Activated CD8-positive, alpha-beta memory T cell treated with anti-CD3 and anti-CD28 coated beads, Interleukin-2, amount 50 U/mL, for 24 hours (primary cell): Measurements from ENCODE around the gene ZNF562.
A peak's percentile ranks its signal among the peaks of the same experiment; 100 is the strongest.
"Not testable (repeated sequence)": the region's sequence is repeated elsewhere in the genome, so short reads cannot be mapped to it uniquely, and the experiment has no call there.

Experiments used
- DNase-seq: peaks from one replicate; pipeline ENCODE4 v3.0.0-alpha.2; 2020; ENCODE audit errors: extremely low read depth

ZNF562 gene

GRCh38 chr19:9674663-9675357 is at the start of gene ZNF562:
Gene ZNF562, minus strand, starts transcription at chr19:9675100. Its CDS starts 14,356 bp downstream, at chr19:9660744.
- DNase-seq = peak; percentile 51

DNA sequence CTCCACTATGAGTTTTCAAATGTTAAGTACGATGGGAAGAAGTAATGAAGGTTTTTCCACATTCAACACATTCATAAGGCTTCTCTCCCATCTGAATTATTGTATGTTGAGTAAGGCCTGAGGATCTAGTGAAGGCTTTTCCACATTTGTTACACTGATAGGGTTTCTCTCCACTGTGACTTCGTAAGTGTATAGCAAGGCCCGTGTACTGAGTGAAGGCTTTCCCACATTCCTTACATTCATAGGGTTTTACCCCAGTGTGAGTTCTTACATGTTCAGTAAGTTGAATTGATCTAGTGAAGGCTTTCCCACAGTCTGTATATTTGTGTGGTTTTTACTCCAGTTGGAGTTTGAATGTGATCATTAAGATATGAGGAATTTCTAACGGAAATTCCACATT is 49.3 kb upstream of the ZNF562 start:
- no peak for DNase-seq

- no peak for DNase-seq
Observed at GRCh38 chr19:9721861-9722260, 47.0 kb upstream of the ZNF562 start.

- no peak for DNase-seq
Observed at GRCh38 chr19:9720541-9720940, 45.6 kb upstream of the ZNF562 start.

GRCh38 chr19:9711815-9712214 is 36.9 kb upstream of the ZNF562 start:
- DNase-seq = no peak

- DNase-seq = no peak
Observed at GRCh38 chr19:9709305-9709704, 34.4 kb upstream of the ZNF562 start.

DNA sequence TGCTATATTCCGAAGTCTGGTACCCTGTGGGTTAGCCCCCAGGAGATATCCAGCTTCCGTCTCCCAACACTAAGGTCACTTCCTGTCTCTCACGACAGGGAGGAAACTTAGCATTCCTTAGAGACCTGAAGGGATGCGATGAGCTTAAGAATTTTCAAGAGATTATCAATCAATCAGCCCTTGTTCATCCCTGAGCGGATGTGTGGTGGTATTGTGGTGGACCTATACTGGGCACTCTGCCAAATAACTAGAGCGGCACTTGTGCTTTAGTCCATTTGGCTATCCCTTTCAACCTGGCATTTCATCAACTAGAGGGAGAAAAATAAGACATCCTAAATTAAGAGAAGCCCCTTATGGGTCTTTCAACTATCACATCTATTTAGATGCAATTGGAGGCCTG is 30.9 kb upstream of the ZNF562 start:
- no peak for DNase-seq

DNA sequence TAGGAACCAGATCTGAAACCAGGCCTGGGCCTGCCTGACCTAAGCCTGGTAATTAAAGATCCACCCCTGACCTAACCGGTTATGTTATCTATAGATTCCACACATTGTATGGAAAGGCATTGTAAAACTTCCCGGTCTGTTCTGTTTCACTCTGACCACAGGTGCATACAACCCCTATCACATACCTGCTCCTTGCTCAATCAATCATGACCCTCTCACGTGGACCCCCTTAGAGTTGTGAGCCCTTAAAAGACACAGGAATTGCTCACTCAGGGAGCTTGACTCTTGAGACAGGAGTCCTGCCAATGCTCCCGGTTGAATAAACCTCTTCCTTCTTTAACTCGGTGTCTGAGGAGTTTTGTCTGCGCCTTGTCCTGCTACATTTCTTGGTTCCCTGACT is 27.3 kb upstream of the ZNF562 start:
- DNase-seq = no peak

DNA sequence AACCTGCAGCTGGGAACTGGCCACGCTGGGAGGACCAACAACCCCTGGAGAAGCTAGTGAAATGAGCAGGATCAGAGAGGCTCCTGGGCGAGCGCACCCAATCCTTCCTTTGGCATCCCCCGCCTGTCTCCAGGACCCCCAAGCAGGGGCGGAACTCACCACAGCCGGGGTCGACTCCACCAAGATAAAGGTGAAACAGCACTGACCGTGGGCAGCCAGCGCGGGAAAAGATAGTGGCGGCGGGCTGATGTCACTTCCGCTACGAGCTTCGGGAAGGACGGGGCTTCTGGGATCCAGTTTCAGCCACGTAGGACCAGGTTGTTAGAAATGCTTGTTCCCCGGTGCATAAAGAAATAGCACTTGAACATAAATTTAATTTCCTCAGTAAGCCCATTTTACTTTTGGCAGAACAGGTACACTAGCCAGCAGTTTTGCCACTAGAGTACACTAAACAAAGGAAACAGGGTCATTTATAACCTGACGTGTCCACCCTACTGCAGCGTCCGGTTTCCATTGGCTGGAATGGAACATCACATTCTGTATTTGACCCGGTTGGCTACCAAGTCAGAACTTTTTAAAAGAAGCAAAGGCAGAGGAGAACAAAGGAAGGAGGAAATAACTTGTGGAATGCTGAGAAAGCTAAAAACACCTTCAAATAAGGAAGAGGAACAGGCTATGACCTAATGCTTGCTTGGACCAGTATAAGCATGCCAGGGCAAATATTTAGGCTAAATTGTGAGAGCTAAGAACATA is 25.5 kb upstream of the ZNF562 start:
- no peak for DNase-seq

GRCh38 chr19:9690301-9690700 is 15.4 kb upstream of the ZNF562 start:
- DNase-seq = not testable (repeated sequence)

DNA sequence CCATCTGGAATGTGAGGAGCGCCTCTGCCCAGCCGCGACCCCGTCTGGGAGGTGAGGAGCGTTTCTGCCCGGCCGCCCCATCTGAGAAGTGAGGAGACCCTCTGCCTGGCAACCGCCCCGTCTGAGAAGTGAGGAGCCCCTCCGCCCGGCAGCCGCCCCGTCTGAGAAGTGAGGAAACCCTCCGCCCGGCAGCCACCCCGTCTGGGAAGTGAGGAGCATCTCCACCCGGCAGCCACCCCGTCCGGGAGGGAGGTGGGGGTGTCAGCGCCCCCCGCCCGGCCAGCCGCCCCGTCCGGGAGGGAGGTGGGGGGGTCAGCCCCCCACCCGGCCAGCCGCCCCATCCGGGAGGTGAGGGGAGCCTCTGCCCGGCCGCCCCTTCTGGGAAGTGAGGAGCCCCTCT is 5.1 kb upstream of the ZNF562 start:
- not testable (repeated sequence) for DNase-seq

DNA sequence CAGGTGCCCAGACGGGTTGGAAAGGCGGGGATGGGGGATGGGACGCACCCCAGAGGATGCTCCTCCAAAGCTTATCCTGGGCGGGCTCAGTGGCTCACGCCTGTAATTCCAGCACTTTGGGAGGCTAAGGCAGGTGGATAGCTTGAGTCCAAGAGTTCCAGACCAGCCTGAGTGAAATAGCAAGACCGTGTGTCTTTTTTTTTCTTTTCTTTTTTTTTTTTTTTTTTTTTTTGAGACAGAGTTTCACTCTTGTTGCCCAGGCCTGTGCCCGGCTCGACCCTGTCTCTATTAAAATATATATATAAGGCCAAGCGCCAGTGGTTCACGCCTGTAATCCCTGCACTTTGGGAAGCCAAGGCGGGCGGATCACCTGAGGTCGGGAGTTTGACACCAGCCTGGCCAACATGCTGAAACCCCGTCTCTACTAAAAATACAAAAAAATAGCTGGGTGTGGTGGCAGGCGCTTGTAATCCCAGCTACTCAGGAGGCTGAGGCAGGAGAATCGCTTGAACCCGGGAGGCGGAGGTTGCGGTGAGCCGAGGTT is 530 bp upstream of the ZNF562 start:
- not testable (repeated sequence) for DNase-seq

DNA sequence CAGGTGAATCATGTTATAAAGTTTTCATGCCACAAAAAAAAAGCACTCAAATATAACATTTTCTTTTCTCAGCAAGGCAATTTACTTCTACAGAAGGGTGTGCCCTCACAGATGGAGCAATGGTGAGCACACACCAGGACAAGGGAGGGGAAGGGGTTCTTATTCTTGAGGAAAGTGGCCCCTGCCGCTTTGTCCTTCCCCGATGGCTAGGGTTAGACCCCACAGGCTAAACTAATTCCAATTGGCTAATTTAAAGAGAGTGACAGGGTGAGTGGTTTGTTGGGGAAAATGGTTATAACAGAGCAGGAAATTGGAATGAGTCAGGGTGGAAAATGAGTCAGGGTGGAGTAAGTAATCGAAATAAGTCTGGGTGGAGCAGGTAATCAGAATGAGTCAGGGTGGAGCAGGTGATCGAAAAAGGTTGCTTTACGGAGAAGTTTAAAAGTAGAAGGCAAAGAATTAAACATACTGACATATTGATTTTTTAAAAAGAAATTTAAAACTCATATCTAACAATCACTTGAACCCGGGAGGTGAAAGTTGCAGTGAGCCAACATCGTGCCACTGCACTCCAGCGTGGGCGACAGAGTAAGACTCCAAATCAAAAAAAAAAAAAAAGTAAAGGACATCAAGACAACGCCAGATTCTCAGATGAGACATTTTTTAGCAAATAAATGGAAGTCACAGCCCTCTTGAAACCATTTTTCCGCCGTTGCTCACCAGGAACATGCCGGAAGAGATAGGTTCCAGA is 813 bp downstream of the ZNF562 start:
- no peak for DNase-seq

DNA sequence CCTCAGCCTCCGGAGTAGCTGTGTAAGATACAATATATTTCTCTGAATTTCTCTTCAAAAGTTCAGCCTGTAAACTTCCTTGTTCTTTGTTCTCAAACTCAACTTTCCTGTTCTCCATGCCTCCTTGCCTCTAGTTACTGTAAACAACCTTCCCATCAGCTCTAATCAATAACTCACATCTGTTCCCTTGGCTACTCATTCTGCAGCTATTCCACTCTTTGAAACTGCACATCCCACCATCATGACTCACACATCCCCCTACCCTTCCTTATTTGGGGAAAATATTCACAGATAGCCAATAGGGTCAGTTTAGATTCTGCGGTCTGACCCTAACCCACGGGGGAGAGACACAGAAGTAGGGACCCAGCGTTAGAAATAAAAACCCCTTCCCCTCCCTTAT is 2.0 kb downstream of the ZNF562 start:
- DNase-seq = no peak

DNA sequence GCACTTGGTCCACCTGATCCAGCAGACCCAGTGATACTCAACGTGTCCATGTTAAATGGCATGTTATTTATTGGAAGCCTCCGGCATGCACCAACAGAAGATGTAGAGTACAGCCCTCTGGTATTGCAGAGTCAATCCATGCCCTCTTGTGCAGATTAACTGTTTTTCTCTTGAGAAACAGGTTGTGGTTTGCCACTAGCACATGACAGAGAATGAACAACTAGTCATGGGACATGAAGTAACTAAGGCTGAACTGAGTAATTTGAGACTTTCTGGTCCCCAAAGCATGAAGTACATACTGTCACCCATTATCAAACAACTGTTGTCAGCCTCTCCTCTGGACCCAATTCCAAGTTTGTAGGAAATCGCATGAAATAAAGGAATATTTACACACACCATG is 3.2 kb downstream of the ZNF562 start:
- no peak for DNase-seq

DNA sequence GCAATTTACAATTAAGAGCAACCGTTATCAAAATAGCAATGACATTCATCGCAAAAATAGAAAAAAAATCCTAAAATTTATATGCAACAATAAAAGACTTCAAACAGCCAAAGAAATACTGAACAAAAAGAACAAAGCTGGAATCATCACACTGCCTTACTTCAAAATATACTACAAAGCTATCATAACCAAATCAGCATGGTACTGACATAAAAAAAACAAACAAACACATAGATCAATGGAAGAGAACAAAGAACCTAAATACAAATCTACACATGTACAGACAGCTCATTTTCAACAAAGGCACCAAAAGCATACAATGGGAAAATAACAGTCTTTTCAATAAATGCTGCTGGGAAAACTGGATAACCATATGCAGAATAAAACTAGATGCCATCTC is 6.4 kb downstream of the ZNF562 start:
- no peak for DNase-seq

DNA sequence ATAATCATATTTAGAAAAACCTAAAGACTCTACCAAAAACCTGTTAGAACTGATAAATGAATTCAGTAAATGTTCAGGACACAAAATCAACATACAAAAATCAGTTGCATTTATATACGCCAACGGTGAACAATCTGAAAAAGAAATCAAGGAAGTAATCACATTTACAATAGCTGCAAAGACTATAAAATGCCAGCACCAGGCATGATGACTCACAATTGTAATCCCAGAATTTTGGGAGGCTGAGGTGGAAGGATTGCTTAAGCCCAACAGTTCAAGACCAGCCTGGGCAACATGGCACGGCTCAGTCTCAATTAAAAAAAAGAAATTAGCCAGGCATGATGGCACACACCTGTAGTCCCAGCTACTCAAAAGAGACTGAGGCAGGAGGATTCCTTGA is 7.0 kb downstream of the ZNF562 start:
- DNase-seq = no peak

GRCh38 chr19:9658769-9659168 is 16.1 kb downstream of the ZNF562 start:
- DNase-seq = no peak

DNA sequence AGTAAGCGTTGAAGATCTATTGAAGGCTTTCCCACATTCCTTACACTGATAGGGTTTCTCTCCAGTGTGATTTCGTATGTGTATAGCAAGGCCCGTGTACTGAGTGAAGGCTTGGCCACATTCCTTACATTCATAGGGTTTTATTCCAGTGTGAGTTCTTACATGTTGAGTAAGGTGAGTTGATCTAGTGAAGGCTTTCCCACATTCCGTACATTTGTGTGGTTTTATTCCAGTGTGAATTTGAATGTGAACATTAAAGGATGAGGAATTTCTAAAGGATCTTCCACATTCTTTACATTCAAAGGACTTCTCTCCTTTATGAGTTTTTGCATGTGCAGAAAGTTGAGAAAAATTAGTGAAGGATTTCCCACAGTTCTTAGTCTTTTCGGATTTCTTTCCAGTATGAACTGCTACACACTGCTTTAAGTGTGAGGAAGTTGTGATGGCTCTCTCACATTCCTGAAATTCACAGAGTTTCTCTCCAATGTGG is 21.8 kb downstream of the ZNF562 start:
- not testable (repeated sequence) for DNase-seq

GRCh38 chr19:9651464-9651863 is 23.4 kb downstream of the ZNF562 start:
- DNase-seq = not testable (repeated sequence)

GRCh38 chr19:9650345-9650744 is 24.6 kb downstream of the ZNF562 start:
- DNase-seq = no peak

- no peak for DNase-seq
Observed at GRCh38 chr19:9645472-9645871, 29.4 kb downstream of the ZNF562 start.
